K562 (cell line): ENCODE results near the gene PRPSAP2. TPM values are rescaled to one million over a fixed set of nuclear protein-coding genes. Genes with fewer than 3 reads are reported as not detected.

Experiments
- BCLAF1 ChIP-seq, 2 experiments: fragments of 450-650 bp in 1 of 2; IDR thresholded peaks; 2 replicates each; pipeline ENCODE4 v1.6.1; 2011 to 2017; ENCODE audit warnings: low read depth in 2 of 2, antibody characterized with exemption in 1 of 2, borderline replicate concordance in 1 of 2, low read length in 1 of 2, mild to moderate bottlenecking in 1 of 2, mixed read lengths in 1 of 2; ENCODE audit not compliant: control insufficient read depth in 1 of 2
- CREB1 ChIP-seq, 2 experiments: sonication (generic) in 1 of 2; formaldehyde crosslinking in 1 of 2; IDR thresholded peaks; 2 replicates each; pipeline versions ENCODE4 v1.6.1 to v1.8.0; 2012 to 2022; ENCODE audit warnings: inconsistent platforms in 1 of 2, mild to moderate bottlenecking in 1 of 2, missing genetic modification reagents in 1 of 2, moderate library complexity in 1 of 2
- CREB3 ChIP-seq: fragments of 450-650 bp; conservative IDR thresholded peaks from 2 replicates; pipeline ENCODE4 v1.6.1; 2016; ENCODE audit warnings: missing genetic modification characterization, low read depth, mild to moderate bottlenecking, missing compliant biosample characterization, moderate library complexity
- ELK3 ChIP-seq: fragments of 450-650 bp; formaldehyde crosslinking; IDR thresholded peaks from 2 replicates; pipeline ENCODE4 v1.4.0; 2020; ENCODE audit warnings: mild to moderate bottlenecking
- FOXK1 ChIP-seq: sonication (generic); formaldehyde crosslinking; IDR thresholded peaks from 2 replicates; pipeline ENCODE4 v1.8.0; 2022; ENCODE audit warnings: missing genetic modification reagents, mild to moderate bottlenecking, borderline replicate concordance
- HMGXB4 ChIP-seq: sonication (generic); formaldehyde crosslinking; IDR thresholded peaks from 2 replicates; pipeline ENCODE4 v1.8.1; 2023; ENCODE audit warnings: mild to moderate bottlenecking, missing genetic modification reagents
- ID3 ChIP-seq, 2 experiments: fragments of 250-450 bp in 1 of 2; fragments of 450-650 bp in 1 of 2; sonication (Bioruptor Pico) in 1 of 2; IDR thresholded peaks; 2 replicates each; pipeline versions ENCODE4 v1.6.1 to v1.8.0; 2016 to 2021; ENCODE audit warnings: mild to moderate bottlenecking in 2 of 2, moderate library complexity in 2 of 2, missing compliant biosample characterization in 1 of 2, missing genetic modification characterization in 1 of 2
- MLX ChIP-seq, 2 experiments: fragments of 450-650 bp in 1 of 2; sonication (generic) in 1 of 2; formaldehyde crosslinking; conservative IDR thresholded peaks; 2 replicates each; pipeline versions ENCODE4 v1.4.0 to v1.8.1; 2020 to 2022; ENCODE audit warnings: mild to moderate bottlenecking in 1 of 2, missing genetic modification reagents in 1 of 2
- SMARCB1 ChIP-seq: IDR thresholded peaks from 2 replicates; pipeline ENCODE4 v1.6.1; 2011; ENCODE audit warnings: improper control_type of control experiment, low read depth; ENCODE audit not compliant: insufficient read length
- SMARCC2 ChIP-seq: fragments of 450-650 bp; IDR thresholded peaks from 2 replicates; pipeline ENCODE4 v1.6.1; 2017; ENCODE audit warnings: antibody characterized with exemption, moderate library complexity, mild to moderate bottlenecking, low read depth
- SNAPC5 ChIP-seq: fragments of 250-450 bp; sonication (Bioruptor Pico); IDR thresholded peaks from 2 replicates; pipeline ENCODE4 v1.8.0; 2021; ENCODE audit warnings: moderate library complexity, mild to moderate bottlenecking, inconsistent platforms
- SRSF9 ChIP-seq: fragments of 200-400 bp; formaldehyde crosslinking; IDR thresholded peaks from 2 replicates; pipeline ENCODE4 v1.6.1; 2017; ENCODE audit warnings: low read depth, low read length, borderline replicate concordance
- ZNF239 ChIP-seq: fragments of 250-450 bp; sonication (Bioruptor Pico); IDR thresholded peaks from 2 replicates; pipeline ENCODE4 v1.4.0; 2020; ENCODE audit warnings: mild to moderate bottlenecking
- ZNF444 ChIP-seq: fragments of 250-450 bp; sonication (Bioruptor Pico); IDR thresholded peaks from 2 replicates; pipeline ENCODE4 v1.4.0; 2020; ENCODE audit warnings: mild to moderate bottlenecking, moderate library complexity
- ZNF583 ChIP-seq: fragments of 250-450 bp; sonication (Bioruptor Pico); IDR thresholded peaks from 2 replicates; pipeline ENCODE4 v1.4.0; 2020
- ZNF76 ChIP-seq: fragments of 250-450 bp; sonication (Bioruptor Pico); IDR thresholded peaks from 2 replicates; pipeline ENCODE4 v1.4.0; 2020; ENCODE audit warnings: mild to moderate bottlenecking, moderate library complexity, borderline replicate concordance
- ZSCAN32 ChIP-seq: fragments of 450-650 bp; formaldehyde crosslinking; IDR thresholded peaks from 2 replicates; pipeline ENCODE4 v1.4.0; 2020; ENCODE audit warnings: mild to moderate bottlenecking, moderate library complexity
- polyA plus RNA-seq, 8 experiments: library from polyadenylated mRNA; depleted of rRNA in 4 of 8; stranded (reverse) in 5 of 8; unstranded in 3 of 8; fragments of >200 nt; fragmentation: Nextera tagmentation in 2 of 8; fragmentation: Illumina TruSeq in 1 of 8; extraction: Ambion mirVana in 2 of 8; extraction: Trizol in 1 of 8; gene quantifications; 2 replicates each; pipeline versions ENCODE4 v1.2.1 to v1.2.3, GENCODE V29; 2011 to 2014; ENCODE audit warnings: inconsistent platforms in 1 of 8, missing spikeins in 1 of 8
- total RNA-seq, 7 experiments: library from RNA; depleted of rRNA in 6 of 7; stranded (reverse); fragments of >200 nt in 6 of 7; fragmentation: Illumina TruSeq in 2 of 7; extraction: Trizol in 2 of 7; gene quantifications; 2 replicates each; pipeline versions ENCODE4 v1.2.1 to v1.2.3, GENCODE V29; 2011 to 2021; ENCODE audit warnings: low replicate concordance in 1 of 7

The PRPSAP2 gene
- total and polyA plus RNA-seq, 9 of the 15 experiments (the other 6 are each of a cell fraction or from before 2014, with no cell fraction given) = 15.5 to 56.7 (median 35.7) TPM

- TF ChIP-seq CREB3 (no peak), ZNF239 (CRISPR knock-in tag) (no peak), ZSCAN32 (CRISPR knock-in tag) (no peak), ZNF76 (no peak), SMARCB1 (no peak), ZNF583 (no peak), MLX (CRISPR knock-in tag; conservative IDR thresholded peaks at IDR 0.05) (no peak), HMGXB4 (CRISPR knock-in tag) (no peak), SRSF9 (no peak), CREB1 (IDR thresholded peaks at IDR 0.05) (no peak), CREB1 (CRISPR knock-in tag; IDR thresholded peaks at IDR 0.05) (no peak), ZNF444 (no peak), FOXK1 (CRISPR knock-in tag) (no peak), ID3 (CRISPR knock-in tag; IDR thresholded peaks at IDR 0.05) (no peak), ID3 (tag; IDR thresholded peaks at IDR 0.05) (no peak), SMARCC2 (no peak), SNAPC5 (CRISPR knock-in tag) (no peak), BCLAF1 (IDR thresholded peaks at IDR 0.05; ENCODE audit: borderline replicate concordance in 1 of 2, control insufficient read depth in 1 of 2, low read depth in 2 of 2, low read length in 1 of 2) (no peak), ELK3 (CRISPR knock-in tag) (no peak)
These were observed 106.1 kb downstream of the PRPSAP2 start (continued) for GRCh38 chr17:18964018-18964351.
